ENCODE results near the gene CTDSPL.

DNA sequence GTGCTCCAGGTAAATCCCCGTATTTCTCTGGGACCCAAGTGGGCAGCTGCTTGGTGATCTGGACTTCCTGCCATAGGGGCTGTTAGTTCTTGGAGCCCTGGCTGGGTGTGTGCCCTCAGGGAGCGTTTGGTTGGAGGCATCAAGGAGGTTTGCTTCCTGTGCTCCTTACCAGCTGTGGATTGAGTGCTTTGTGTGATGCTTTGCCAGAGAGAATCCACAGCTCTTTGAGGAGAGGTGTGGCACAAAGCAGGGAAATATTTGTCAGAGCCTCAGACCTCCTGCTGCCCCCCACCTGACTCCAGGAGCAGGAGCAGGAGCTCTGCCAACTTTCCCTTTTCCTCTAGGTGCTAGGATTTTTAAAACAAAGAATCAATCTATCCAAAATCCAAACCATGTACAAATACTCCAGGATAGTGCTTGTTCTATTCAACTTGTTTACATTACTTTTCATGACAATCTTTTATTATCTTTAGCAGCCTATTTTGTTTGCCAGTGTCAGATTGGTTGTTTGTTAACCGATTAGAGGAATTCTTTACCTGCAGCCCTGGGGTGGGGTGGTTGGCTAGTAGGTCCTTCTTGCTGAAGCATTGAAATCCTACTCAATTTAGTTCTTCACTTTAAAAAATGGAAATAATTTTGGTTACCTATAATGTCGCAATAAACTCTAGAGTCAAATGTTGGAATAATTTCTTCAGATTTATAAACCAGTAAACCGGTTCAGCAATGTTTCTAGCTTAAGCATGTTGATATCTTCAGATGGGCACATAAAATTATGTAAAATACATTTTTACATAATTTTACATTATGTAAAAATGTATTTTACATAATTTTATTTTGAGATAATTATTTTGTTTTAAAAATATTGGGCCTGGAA lies 2.5 kb downstream of the CTDSPL start:
- TF ChIP-seq, protein P1, sequence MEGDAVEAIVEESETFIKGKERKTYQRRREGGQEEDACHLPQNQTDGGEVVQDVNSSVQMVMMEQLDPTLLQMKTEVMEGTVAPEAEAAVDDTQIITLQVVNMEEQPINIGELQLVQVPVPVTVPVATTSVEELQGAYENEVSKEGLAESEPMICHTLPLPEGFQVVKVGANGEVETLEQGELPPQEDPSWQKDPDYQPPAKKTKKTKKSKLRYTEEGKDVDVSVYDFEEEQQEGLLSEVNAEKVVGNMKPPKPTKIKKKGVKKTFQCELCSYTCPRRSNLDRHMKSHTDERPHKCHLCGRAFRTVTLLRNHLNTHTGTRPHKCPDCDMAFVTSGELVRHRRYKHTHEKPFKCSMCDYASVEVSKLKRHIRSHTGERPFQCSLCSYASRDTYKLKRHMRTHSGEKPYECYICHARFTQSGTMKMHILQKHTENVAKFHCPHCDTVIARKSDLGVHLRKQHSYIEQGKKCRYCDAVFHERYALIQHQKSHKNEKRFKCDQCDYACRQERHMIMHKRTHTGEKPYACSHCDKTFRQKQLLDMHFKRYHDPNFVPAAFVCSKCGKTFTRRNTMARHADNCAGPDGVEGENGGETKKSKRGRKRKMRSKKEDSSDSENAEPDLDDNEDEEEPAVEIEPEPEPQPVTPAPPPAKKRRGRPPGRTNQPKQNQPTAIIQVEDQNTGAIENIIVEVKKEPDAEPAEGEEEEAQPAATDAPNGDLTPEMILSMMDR (conservative IDR thresholded peaks at IDR 0.05; ENCODE audit: low read depth, low read length), result no peak
- TF ChIP-seq EZH2 (IDR thresholded peaks at IDR 0.05; ENCODE audit: low read length, unreplicated experiment), result no peak
